ENCODE measurements around the gene TOMM20L. TPM values are rescaled to one million over a fixed set of nuclear protein-coding genes. Genes with fewer than 3 reads are reported as not detected.

TOMM20L gene
- total RNA-seq, 1 experiment from 2014 or later: not detected

- H2AFZ ChIP-seq (ENCODE audit: low read depth, low read length, poor library complexity, severe bottlenecking): no peak overlapping the region
- no peak for DNase-seq (ENCODE audit: low read depth, low spot score)
- peaks cover 0 to 17% of the 10 kb centered on the region in 2 experiments; a peak in 2 of 4 replicates for H3K36me3 ChIP-seq (ENCODE audit: control insufficient read depth in 1 of 2, insufficient read depth in 2 of 2, low read length in 2 of 2)
- no peaks in the 10 kb centered on the region for H3K9me2 ChIP-seq (ENCODE audit: insufficient read depth)
- intact Hi-C loops (cut with micrococcal nuclease): no loop called here
- ChIA-PET RAD21 (ENCODE audit: low non-redundant PET in 1 of 2, low total read pairs in 2 of 2, uncharacterized antibody in 2 of 2, unreplicated experiment in 2 of 2) (no interaction called here), CTCF (no interaction called here), POLR2A (no interaction called here)
- TF ChIP-seq EGR1 (IDR thresholded peaks at IDR 0.05; ENCODE audit: low read depth) (no peak), ELF1 (IDR thresholded peaks at IDR 0.05; ENCODE audit: borderline replicate concordance, low read depth) (no peak), POLR2A (IDR thresholded peaks at IDR 0.05; ENCODE audit: borderline replicate concordance, extremely low read depth, insufficient read depth, insufficient read length) (no peak), YY1 (IDR thresholded peaks at IDR 0.05; ENCODE audit: extremely low read depth, insufficient replicate concordance, low read depth, low read length) (no peak), TCF7L2 (IDR thresholded peaks at IDR 0.05; ENCODE audit: borderline replicate concordance, extremely low read depth, insufficient read depth, insufficient read length) (no peak), CTCF (IDR thresholded peaks at IDR 0.05 in 2 of 3, conservative IDR thresholded peaks at IDR 0.05 in 1 of 3; ENCODE audit: borderline replicate concordance in 1 of 3, insufficient read depth in 1 of 3, low read depth in 2 of 3, low read length in 2 of 3) (no peak), FOSL1 (IDR thresholded peaks at IDR 0.05; ENCODE audit: low read depth) (no peak), CBX3 (IDR thresholded peaks at IDR 0.05; ENCODE audit: low read depth) (no peak), SIN3A (IDR thresholded peaks at IDR 0.05; ENCODE audit: low read depth) (no peak), CEBPB (IDR thresholded peaks at IDR 0.05; ENCODE audit: low read depth) (no peak), ZNF274 (IDR thresholded peaks at IDR 0.05; ENCODE audit: low read depth, low read length) (no peak), RAD21 (IDR thresholded peaks at IDR 0.05; ENCODE audit: low read depth) (no peak), MAX (IDR thresholded peaks at IDR 0.05) (no peak), EZH2phosphoT487 (IDR thresholded peaks at IDR 0.05; ENCODE audit: borderline replicate concordance) (no peak), REST (IDR thresholded peaks at IDR 0.05; ENCODE audit: low read depth) (no peak), ZFX (IDR thresholded peaks at IDR 0.05) (no peak), EZH2 (IDR thresholded peaks at IDR 0.05) (no peak), JUND (IDR thresholded peaks at IDR 0.05) (no peak), SP1 (IDR thresholded peaks at IDR 0.05; ENCODE audit: low read depth) (no peak)
- no peak overlapping the region for H3K4me3 ChIP-seq (replicated peaks in 1 of 2; ENCODE audit: low read depth in 1 of 2, low read length in 2 of 2)
- ATAC-seq: no peak
- no peaks in the 10 kb centered on the region for H4K20me1 ChIP-seq (ENCODE audit: insufficient read depth)
- H3K9me3 ChIP-seq (ENCODE audit: control insufficient read depth in 1 of 2, insufficient read depth in 1 of 2, low read depth in 1 of 2, low read length in 2 of 2): no peaks in the 10 kb centered on the region
- H3K27me3 ChIP-seq (ENCODE audit: insufficient read depth, low read length): no peaks in the 10 kb centered on the region
- no peak overlapping the region for H3K9ac ChIP-seq (ENCODE audit: low read length)
- H3K4me2 ChIP-seq (ENCODE audit: low read length): no peak overlapping the region
- no peaks in the 10 kb centered on the region for H3K79me2 ChIP-seq (ENCODE audit: insufficient read depth, low read length)
- H3K27ac ChIP-seq (ENCODE audit: low read depth, low read length): no peak overlapping the region
- no TSS peak for BruUV-seq (replicated peaks)
- H3K4me1 ChIP-seq (ENCODE audit: control insufficient read depth in 1 of 2, insufficient read depth in 2 of 2, low read length in 2 of 2): no peaks in the 10 kb centered on the region
Observed at GRCh38 chr14:58368956-58369355, 26.8 kb upstream of the TOMM20L start.

Data from HCT116 (cell line).